Measurements from ENCODE around the gene POLR2B.
"Not testable (repeated sequence)": the region's sequence is repeated elsewhere in the genome, so short reads cannot be mapped to it uniquely, and the experiment has no call there.

The POLR2B gene

GRCh38 chr4:56978750-56979303 is at the start of gene POLR2B:
Gene POLR2B (plus strand): TSS chr4:56978896. CDS start chr4:56978986, 90 bp downstream.
- peak; percentile 65 to 73 for DNase-seq (ENCODE audit: low read depth in 2 of 2)

GRCh38 chr4:56930638-56931037 is 48.1 kb upstream of the POLR2B start:
- DNase-seq (ENCODE audit: low read depth in 2 of 2): no peak

GRCh38 chr4:56931924-56932323 is 46.8 kb upstream of the POLR2B start:
- DNase-seq (ENCODE audit: low read depth in 2 of 2): no peak

- DNase-seq (ENCODE audit: low read depth in 2 of 2): no peak
These were observed 41.4 kb upstream of the POLR2B start for GRCh38 chr4:56937262-56937661.

- not testable (repeated sequence) for DNase-seq (ENCODE audit: low read depth in 2 of 2)
These were observed 38.9 kb upstream of the POLR2B start for GRCh38 chr4:56939826-56940225.

- DNase-seq (ENCODE audit: low read depth in 2 of 2): no peak
These were observed 38.3 kb upstream of the POLR2B start for GRCh38 chr4:56940403-56940802.

- DNase-seq (ENCODE audit: low read depth in 2 of 2): no peak
These were observed 37.7 kb upstream of the POLR2B start for GRCh38 chr4:56940971-56941370.

GRCh38 chr4:56941403-56941802 is 37.3 kb upstream of the POLR2B start:
- no peak for DNase-seq (ENCODE audit: low read depth in 2 of 2)

GRCh38 chr4:56953680-56954520 is 24.8 kb upstream of the POLR2B start:
- no peak for DNase-seq (ENCODE audit: low read depth in 2 of 2)

GRCh38 chr4:56958111-56958517 is 20.6 kb upstream of the POLR2B start:
- DNase-seq (ENCODE audit: low read depth in 2 of 2): no peak

- DNase-seq (ENCODE audit: low read depth in 2 of 2): no peak
These were observed 19.6 kb upstream of the POLR2B start for GRCh38 chr4:56959100-56959499.

GRCh38 chr4:56961107-56961500 is 17.6 kb upstream of the POLR2B start:
- DNase-seq (ENCODE audit: low read depth in 2 of 2): no peak

- DNase-seq (ENCODE audit: low read depth in 2 of 2): no peak
These were observed 7.3 kb upstream of the POLR2B start for GRCh38 chr4:56971383-56971782.

GRCh38 chr4:56972389-56972788 is 6.3 kb upstream of the POLR2B start:
- no peak for DNase-seq (ENCODE audit: low read depth in 2 of 2)

GRCh38 chr4:56972809-56973208 is 5.9 kb upstream of the POLR2B start:
- DNase-seq (ENCODE audit: low read depth in 2 of 2): no peak

- DNase-seq (ENCODE audit: low read depth in 2 of 2): no peak
These were observed 5.4 kb upstream of the POLR2B start for GRCh38 chr4:56973336-56973735.

GRCh38 chr4:56976283-56976836 is 2.3 kb upstream of the POLR2B start:
- DNase-seq (ENCODE audit: low read depth in 2 of 2): no peak

GRCh38 chr4:56976837-56977320 is 1.8 kb upstream of the POLR2B start:
- DNase-seq (ENCODE audit: low read depth in 2 of 2): peak in 1 of 2 donors; percentile 24

GRCh38 chr4:56977321-56978012 is 1.2 kb upstream of the POLR2B start, which contains the start of gene NOA1:
Gene NOA1 (minus strand): TSS chr4:56977606. CDS start chr4:56977585, 21 bp downstream.
- DNase-seq (ENCODE audit: low read depth in 2 of 2): peak; percentile 93 to 94

GRCh38 chr4:56979421-56980072 is 851 bp downstream of the POLR2B start:
- DNase-seq (ENCODE audit: low read depth in 2 of 2): no peak

GRCh38 chr4:56981795-56982201 is 3.1 kb downstream of the POLR2B start:
- no peak for DNase-seq (ENCODE audit: low read depth in 2 of 2)

GRCh38 chr4:56986192-56986591 is 7.5 kb downstream of the POLR2B start:
- no peak for DNase-seq (ENCODE audit: low read depth in 2 of 2)

Measured in stimulated activated CD8-positive, alpha-beta memory T cell treated with anti-CD3 and anti-CD28 coated beads, Interleukin-2, amount 100 ng/mL, for 1 hour (primary cell).